OCI-LY7 (cell line): ENCODE data around the gene NOP9.

Experiments
- EZH2phosphoT487 ChIP-seq: fragments of 200-600 bp; sonication (generic); IDR thresholded peaks from 2 replicates; pipeline ENCODE4 v1.6.1; 2018; ENCODE audit warnings: low read depth, borderline replicate concordance, mild to moderate bottlenecking, mixed run types, antibody characterized with exemption, low read length, moderate library complexity, mixed read lengths
- TF ChIP-seq, protein P1 (sequence below): fragments of 200-600 bp; sonication (generic); conservative IDR thresholded peaks from 2 replicates; pipeline ENCODE4 v1.5.1; 2014; ENCODE audit warnings: mild to moderate bottlenecking, antibody characterized with exemption, low read length, moderate library complexity, mixed read lengths

DNA sequence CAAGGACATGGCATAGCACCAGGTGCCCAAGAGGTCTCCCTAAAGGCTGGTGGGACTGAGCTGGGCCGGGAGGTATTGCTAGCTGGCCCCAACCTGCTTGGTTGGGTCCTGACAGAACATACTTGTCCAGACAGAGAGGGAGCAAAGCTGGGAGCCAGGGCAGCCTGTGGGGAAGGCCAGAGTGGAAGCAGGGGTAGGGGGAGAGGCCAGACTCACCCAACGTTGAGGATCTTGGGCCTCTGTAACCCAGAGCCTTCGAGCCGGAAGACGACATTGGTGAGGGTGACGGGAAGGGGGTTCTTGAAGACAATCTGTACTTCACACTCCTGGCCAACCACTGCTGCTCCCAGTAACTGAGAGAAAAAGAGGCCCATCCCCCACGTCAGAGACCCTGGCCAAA, 45.7 kb upstream of the NOP9 start:
- TF ChIP-seq, protein P1, sequence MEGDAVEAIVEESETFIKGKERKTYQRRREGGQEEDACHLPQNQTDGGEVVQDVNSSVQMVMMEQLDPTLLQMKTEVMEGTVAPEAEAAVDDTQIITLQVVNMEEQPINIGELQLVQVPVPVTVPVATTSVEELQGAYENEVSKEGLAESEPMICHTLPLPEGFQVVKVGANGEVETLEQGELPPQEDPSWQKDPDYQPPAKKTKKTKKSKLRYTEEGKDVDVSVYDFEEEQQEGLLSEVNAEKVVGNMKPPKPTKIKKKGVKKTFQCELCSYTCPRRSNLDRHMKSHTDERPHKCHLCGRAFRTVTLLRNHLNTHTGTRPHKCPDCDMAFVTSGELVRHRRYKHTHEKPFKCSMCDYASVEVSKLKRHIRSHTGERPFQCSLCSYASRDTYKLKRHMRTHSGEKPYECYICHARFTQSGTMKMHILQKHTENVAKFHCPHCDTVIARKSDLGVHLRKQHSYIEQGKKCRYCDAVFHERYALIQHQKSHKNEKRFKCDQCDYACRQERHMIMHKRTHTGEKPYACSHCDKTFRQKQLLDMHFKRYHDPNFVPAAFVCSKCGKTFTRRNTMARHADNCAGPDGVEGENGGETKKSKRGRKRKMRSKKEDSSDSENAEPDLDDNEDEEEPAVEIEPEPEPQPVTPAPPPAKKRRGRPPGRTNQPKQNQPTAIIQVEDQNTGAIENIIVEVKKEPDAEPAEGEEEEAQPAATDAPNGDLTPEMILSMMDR = no peak
- no peak for TF ChIP-seq EZH2phosphoT487
